GM19240 (cell line): ENCODE results near the gene GPHN.
"Not testable (repeated sequence)": the region's sequence is repeated elsewhere in the genome, so short reads cannot be mapped to it uniquely, and the experiment has no call there.

Experiments
- DNase-seq: peaks from one replicate; pipeline ENCODE4 v3.0.0; 2011; ENCODE audit warnings: low spot score; ENCODE audit not compliant: insufficient read length

The GPHN gene

DNA sequence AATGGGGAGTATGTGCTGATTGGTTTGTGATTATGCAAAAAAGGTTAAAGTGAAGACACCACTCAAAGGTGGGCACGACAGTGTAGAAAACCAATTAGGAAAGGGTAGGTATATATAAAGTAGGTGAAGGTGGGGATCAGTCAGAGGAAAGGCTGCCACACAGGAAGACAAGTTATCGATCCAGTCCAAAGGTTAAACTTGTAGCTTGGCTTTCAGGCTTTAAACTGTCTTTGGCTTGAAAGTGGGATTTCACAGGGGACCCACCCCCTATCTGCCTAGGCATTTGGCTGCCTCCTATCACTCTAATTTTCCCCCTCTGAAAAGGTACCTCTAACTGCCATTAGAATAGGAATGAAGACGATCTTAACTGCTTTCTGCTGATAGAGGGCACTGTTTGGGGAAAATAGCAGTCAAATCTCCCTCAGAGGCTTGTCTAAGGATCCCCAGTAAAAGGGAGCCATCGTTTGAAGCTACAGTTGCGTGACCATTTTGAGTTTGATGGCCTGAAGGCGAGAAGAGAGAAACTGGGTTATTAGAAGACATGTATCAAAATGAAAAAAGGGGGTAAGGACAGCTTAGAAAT, 250.2 kb downstream of the GPHN start:
- DNase-seq, result no peak

GRCh38 chr14:66772146-66772545, 264.2 kb downstream of the GPHN start:
- no peak for DNase-seq

DNA sequence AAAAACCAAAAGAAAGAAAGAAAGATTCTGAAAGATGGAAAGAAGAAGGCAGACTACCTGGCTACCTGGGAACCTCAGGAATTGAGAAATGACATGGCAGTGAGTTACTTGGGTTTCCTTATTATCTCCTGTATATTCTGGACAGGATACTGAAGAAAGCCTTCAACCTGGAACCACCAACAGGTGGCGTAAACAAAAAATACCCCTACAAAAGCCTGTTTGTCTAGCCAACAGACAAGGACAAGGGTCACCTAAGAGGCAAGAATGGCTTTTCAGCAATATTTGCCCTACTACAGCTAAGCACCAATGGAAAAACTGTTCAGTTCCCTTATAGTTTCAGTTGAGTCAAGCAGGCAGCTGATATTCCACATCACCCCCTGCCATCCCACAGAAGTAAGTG, 274.9 kb downstream of the GPHN start:
- no peak for DNase-seq

GRCh38 chr14:66790101-66790500, 282.2 kb downstream of the GPHN start:
- no peak for DNase-seq

GRCh38 chr14:66802962-66803361, 295.0 kb downstream of the GPHN start:
- no peak for DNase-seq

GRCh38 chr14:66804141-66804540, 296.2 kb downstream of the GPHN start:
- DNase-seq, result no peak

DNA sequence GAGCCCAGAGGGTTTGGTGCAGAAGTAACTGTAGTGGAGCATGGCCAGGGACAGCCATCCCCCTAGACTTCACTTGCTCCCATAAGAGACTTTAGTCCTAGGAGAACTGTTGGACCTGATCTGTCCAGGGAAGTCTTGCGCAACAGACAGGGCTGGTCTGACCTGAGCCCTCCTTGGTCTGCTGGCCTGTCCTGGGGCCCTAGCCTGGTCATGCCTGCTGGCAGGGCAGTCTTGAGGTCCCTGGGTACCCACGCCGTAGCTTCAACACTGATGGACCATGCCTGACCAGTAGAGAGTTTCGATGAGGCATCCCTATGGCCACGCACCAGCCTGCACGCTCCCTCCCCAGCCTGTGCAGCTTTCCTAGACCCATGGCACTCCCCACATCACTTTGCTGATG, 305.7 kb downstream of the GPHN start:
- no peak for DNase-seq

GRCh38 chr14:66815687-66816086, 307.7 kb downstream of the GPHN start:
- no peak for DNase-seq

GRCh38 chr14:66824251-66824650, 316.3 kb downstream of the GPHN start:
- no peak for DNase-seq

GRCh38 chr14:66827182-66827581, 319.2 kb downstream of the GPHN start:
- DNase-seq, result no peak

- no peak for DNase-seq
Measured at GRCh38 chr14:66831173-66831572, 323.2 kb downstream of the GPHN start.

- no peak for DNase-seq
Measured at GRCh38 chr14:66833816-66834215, 325.9 kb downstream of the GPHN start.

GRCh38 chr14:66837436-66837835, 329.5 kb downstream of the GPHN start:
- not testable (repeated sequence) for DNase-seq

DNA sequence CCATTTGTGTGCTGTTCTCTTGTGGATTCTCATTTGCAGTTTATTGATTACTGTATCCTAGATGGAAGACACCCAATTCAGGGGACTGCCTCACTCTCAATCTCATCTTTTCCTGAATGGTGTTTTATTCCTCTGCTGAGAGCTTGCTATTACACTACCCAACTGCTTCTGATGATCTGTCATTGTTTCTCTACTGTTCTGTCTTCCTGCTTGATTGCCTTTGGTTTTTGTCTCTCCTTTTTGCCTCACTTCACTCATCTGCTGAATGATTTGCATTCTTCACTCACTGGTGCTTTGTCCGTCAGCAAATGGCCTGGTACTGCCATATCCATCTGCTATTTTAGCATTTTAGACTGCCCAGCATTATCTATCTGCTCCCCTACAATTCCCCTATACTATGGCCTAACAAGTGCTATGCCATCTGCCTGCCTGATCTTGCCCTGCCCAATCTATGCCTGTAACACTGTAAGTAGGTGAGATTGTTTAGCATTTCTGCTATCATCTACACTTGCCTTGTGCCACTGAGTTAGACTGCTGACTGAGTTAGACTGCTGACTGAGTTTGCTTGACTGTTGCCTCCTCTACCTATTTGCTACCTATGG, 335.1 kb downstream of the GPHN start:
- DNase-seq, result no peak

DNA sequence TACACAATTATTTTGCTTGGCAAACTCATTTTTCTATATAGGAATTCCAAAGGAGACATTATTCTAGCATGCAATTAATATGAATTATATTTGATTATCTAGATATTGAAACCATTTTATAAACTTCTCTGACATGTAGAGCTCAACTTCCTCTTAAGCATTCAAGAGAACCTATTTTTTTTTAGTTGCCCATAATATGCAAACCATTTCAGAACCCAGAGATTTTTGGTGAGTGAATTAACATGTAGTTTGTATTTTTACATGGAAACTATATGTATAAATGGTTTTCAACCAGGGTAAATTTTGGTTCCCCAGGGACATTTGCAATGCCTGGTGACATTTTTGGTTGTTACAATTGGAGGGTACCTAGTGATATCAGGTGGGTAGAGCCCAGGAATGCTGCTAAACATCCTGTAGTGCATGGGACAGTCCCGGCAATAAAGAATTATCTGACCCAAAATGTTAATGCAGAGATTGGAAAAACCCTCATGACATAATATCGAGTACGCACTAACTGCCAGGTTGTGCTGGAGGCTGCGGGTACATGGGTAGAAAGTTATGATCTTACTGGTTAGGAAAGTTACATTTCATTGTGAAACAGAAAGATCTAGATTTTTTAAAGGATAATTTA, 342.4 kb downstream of the GPHN start:
- no peak for DNase-seq

DNA sequence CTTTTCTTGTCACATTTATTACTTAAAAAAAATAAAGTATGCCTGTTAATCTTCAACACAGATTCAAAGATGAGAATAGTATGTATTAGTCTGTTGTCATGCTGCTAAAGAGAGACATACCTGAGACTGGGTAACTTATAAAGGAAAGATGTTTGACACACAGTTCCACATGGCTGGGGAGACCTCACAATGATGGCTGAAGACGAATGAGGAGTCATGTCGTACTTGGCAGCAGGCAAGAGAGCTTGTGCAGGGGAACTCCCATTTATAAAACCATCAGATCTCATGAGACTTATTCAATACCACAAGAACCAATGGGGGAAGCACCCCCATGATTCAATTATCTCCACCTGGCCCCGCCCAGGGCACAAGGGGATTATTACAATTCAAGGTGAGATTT, 345.4 kb downstream of the GPHN start:
- DNase-seq, result no peak

- DNase-seq, result no peak
Measured at GRCh38 chr14:66857867-66858266, 349.9 kb downstream of the GPHN start.

GRCh38 chr14:66859063-66859671, 351.2 kb downstream of the GPHN start:
- no peak for DNase-seq

DNA sequence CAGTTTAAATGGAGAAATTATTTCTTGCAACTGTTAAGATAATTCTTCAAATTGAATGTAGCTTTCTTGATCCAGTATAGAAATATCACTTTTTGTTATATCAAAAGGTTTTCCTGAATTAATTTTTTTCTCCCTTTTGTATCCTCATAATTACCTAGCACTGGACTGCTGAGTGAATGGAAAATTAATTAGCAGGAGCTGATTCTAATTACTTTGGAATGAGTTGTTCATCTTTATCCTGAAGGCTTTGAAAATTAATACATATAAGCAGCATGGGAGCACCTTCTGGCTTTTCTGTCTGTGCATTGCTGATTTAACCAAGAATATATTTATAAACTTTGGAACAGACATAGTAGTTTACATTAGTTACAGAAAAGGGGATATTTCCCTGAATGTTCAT, 373.6 kb downstream of the GPHN start:
- DNase-seq, result no peak

DNA sequence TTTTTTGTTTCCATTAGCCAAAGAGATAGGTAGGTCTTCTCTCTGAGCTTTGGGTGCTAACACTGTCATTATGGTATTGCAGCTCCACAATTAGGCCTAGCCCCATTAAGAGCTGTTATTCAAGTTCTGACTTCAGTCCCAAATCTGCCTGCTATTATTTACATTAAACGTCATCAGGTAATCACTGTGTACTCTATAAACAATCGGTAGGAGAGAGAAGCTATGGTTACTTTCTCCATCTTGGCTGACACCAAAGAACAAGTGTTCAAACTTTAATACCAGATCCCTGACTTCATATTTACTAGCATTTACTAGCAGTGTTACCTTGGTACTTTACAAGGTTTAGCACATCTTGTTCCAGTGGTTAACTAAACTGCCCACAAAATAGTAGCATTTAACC, 376.2 kb downstream of the GPHN start:
- no peak for DNase-seq

GRCh38 chr14:66900719-66901118, 392.8 kb downstream of the GPHN start:
- no peak for DNase-seq

- DNase-seq, result no peak
Measured at GRCh38 chr14:66910311-66910840, 402.4 kb downstream of the GPHN start.
